Embryonic facial prominence (tissue), 1 donor: ENCODE results near the gene ITLN2.
"Not testable (repeated sequence)": the region's sequence is repeated elsewhere in the genome, so short reads cannot be mapped to it uniquely, and the experiment has no call there.

Source experiments
- DNase-seq: peaks from one replicate; pipeline ENCODE4 v3.0.0-alpha.2; 2016; ENCODE audit errors: extremely low spot score

Gene ITLN2

DNA sequence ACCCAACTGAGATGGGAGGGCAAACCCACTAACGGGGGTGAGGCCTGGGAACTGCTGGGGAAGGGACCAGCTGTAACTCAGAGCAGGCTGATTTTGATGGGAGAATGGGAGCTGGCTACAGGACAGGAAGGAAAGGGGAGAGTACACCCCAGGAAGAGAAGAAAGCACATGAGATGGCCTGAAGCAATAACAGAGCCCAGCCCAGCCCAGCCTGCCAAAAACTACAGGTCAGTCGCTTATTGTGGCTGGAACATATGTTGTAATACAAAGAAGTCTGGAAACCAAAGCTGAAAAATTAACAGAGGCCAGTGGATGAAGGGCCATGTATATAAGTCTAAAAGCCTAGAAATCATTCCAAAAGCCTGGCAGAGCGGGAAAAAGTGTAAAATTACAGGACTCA lies 1.6 kb downstream of the ITLN2 start:
- no peak for DNase-seq

- DNase-seq = no peak
Observed at GRCh38 chr1:160952129-160952510, 2.5 kb downstream of the ITLN2 start.

- DNase-seq = no peak
Observed at GRCh38 chr1:160951443-160952128, 3.0 kb downstream of the ITLN2 start.

- no peak for DNase-seq
Observed at GRCh38 chr1:160950657-160951056, 4.0 kb downstream of the ITLN2 start.

- no peak for DNase-seq
Observed at GRCh38 chr1:160949881-160950280, 4.7 kb downstream of the ITLN2 start.

DNA sequence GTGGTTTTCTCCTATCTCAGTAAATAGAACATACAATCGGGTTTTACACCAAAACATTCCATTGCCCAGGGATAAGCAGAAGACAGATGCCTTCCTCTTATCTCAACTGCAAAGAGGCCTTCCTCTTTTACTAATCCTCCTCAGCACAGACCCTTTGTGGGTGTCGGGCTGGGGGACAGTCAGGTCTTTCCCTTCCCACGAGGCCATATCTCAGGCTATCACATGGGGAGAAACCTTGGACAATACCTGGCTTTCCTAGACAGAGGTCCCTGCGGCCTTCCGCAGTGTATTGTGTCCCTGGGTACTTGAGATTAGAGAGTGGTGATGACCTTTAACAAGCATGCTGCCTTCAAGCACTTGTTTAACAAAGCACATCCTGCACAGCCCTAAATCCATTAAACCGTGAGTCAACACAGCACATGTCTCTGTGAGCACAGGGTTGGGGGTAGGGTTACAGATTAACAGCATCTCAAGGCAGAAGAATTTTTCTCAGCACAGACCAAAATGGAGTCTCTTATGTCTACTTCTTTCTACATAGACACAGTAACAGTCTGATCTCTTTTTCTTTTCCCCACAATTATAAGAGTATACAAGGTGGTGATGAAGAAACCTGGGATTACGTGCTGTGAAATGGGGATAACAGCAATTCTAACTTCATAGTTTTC lies 5.3 kb downstream of the ITLN2 start:
- DNase-seq = not testable (repeated sequence)

DNA sequence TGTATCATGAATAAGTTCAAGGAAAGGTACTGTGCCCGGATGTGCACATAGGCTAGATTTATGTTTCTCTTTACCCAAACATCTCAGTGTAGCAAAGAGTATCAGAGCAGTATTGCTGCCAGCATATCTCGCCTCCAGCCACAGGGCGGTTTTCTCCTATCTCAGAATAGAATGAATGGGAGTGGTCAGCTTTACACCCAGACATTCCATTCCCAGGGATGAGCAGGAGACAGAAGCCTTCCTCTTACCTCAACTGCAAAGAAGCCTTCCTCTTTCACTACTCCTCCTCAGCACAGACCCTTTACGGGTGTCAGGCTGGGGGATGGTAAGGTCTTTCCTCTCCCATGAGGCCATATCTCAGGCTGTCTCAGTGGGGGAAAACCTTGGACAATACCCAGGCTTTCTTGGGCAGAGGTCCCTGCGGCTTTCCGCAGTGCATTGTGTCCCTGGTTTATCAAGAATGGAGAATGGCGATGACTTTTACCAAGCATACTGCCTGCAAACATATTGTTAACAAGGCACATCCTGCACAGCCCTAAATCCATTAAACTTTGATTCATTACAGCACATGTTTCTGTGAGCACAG lies 7.3 kb downstream of the ITLN2 start:
- not testable (repeated sequence) for DNase-seq

DNA sequence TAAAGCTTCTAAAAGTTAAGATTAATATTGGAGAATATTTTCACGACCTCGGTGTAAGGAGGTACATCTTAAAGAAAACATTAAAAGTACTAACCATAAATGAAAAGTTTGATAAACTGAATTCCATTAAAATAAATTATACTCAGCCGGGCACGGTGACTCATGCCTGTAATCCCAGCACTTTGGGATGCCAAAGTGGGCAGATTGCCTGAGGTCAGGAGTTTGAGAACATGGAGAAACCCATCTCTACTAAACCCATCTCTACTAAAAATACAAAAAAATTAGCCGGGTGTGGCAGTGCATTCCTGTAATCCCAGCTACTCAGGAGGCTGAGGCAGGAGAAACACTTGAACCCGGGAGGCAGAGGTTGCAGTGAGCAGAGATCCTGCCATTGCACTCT lies 8.7 kb downstream of the ITLN2 start:
- DNase-seq = not testable (repeated sequence)

- DNase-seq = no peak
Observed at GRCh38 chr1:160945079-160945478, 9.5 kb downstream of the ITLN2 start.

- no peak for DNase-seq
Observed at GRCh38 chr1:160942926-160943325, 11.7 kb downstream of the ITLN2 start.

- DNase-seq = not testable (repeated sequence)
Observed at GRCh38 chr1:160936666-160937065, 17.9 kb downstream of the ITLN2 start.

DNA sequence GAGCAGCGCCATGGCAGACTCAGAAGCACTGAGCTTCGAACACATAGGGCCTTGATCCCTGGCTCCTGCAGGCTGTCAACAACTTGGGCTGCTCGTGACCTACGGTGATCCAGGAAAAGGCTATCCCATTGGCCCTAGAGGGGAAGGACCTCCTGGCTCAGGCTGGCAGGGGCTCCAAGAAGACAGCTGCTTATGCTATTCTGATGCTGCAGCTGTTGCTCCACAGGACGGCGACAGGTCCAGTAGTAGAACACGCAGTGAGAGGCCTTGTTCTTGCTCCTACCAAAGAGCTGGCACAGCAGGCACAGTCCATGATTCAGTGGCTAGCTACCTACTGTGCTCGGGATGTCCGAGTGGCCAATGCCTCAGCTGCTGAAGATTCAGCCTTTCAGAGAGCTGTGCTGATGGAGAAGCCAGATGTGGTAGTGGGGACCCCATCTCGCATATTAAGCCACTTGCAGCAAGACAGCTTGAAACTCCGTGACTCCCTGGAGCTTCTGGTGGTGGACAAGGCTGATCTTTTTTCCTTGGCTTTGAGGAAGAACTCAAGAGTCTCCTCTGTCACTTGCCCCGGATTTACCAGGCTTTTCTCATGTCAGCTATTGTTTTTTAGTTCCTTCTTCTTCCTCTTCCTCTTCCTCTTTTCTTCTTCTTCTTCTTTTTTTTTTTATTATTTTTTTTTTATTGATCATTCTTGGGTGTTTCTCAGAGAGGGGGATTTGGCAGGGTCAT lies 18.9 kb downstream of the ITLN2 start:
- no peak for DNase-seq

- not testable (repeated sequence) for DNase-seq
Observed at GRCh38 chr1:160933305-160933704, 21.3 kb downstream of the ITLN2 start.

DNA sequence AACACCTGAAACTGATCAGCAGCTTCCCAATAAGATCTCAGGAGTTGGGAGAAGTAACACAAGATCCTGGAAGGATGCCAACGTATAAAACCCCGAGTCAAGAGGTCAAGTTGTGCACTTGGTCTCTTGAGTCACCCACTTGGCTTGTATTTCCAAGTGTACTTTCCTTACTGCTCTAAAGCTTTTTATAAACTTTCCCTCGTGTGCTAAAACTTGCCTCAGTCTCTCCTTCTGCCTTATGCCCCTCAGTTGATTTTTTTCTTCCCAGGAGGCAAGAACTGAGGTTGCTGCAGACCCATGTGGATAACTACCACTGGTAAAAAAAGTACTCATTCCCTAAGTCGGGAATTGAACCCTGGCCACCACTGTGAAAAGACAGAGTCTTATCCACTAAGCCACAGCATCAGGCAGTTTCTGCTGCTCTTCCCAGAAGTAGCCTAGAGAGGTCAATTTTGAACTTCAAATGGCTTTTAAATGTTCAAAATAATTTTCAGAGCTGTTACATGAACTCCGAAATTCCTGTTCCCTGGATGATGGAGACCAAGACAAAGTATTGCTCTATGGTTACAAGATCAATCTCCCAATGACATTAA lies 28.9 kb downstream of the ITLN2 start:
- DNase-seq = no peak

GRCh38 chr1:160924791-160925651 lies 29.6 kb downstream of the ITLN2 start:
- DNase-seq = no peak

GRCh38 chr1:160916666-160917065 lies 37.9 kb downstream of the ITLN2 start:
- DNase-seq = no peak

DNA sequence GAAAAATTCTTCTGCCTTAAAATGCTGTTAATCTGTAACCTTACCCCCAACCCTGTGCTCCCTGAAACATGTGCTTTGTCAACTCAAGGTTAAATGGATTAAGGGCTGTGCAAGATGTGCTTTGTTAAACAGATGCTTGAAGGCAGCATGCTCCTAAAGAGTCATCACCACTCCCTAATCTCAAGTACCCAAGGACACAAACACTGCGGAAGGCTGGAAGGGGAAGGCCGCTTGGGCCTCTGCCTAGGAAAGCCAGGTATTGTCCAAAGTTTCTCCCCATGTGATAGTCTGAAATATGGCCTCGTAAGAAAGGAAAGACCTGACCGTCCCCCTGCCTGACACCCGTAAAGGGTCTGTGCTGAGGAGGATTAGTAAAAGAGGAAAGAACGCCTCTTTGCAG lies 41.4 kb downstream of the ITLN2 start:
- not testable (repeated sequence) for DNase-seq

DNA sequence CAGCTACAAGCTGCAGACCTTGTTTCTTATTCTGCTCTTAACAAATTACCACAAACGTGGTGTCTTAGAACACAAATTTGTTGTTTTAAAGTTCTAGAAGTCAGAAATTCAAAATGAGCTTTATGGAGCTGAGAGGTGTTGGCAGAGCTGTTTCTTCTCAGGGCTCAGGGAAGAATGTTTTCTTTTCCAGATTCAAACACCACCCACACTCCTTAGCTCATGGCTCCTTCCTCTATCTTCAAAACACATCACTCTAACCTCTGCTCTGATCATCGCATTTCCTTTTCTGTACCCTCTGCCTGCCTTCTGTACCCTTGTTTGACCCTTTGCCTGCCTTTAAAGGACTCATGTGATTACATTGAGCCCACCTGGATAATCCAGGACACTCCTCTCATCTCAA lies 42.7 kb downstream of the ITLN2 start:
- DNase-seq = no peak

GRCh38 chr1:160911441-160911840 lies 43.2 kb downstream of the ITLN2 start:
- DNase-seq = no peak

GRCh38 chr1:160910170-160910750 lies 44.3 kb downstream of the ITLN2 start:
- no peak for DNase-seq

DNA sequence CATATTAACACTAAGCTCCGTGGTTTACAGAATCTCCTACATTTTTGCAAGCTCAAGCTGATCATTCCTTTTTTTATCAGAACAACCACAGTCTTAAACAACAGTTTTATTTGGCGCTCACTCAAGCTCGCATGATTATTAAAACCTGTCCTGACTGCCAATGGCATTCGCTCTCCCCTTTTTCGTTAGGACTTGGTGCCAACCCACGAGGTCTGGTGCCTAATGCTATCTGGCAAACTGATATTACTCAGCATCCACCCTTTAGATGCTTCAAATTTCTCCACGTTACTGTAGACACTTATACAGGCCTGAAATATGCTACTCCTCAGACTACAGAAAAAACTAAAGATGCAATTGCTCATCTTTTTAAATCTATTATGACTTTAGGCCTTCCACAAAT lies 46.6 kb downstream of the ITLN2 start:
- no peak for DNase-seq
